ENCODE data around the gene CLSTN2. TPM values are rescaled to one million over a fixed set of nuclear protein-coding genes. Genes with fewer than 3 reads are reported as not detected.

CLSTN2 gene
- total RNA-seq, 1 donor from 2014 or later: 1.6 TPM

DNA sequence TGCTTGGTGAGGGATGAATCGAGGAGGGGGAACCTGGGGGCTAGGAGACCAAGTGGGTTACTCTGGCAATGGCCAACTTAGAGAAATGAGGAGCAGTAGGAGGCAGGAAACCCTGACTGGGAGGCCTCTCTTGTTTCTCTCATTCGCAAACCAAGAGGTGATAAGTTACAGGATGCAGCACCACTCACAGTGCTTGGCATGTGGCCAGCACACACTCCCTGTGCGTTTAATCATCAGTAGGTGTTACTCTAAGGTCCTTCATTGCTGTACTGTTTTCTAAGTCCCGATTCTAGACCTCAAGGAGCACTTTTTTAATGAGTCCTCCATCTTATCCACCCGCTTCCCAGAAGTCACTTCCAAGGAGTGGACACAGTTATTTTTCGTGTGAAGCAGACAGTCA, 428.8 kb downstream of the CLSTN2 start:
- no peak for DNase-seq (ENCODE audit: extremely low read depth, low read depth, low spot score)

GRCh38 chr3:140365872-140366697, 431.1 kb downstream of the CLSTN2 start:
- no peak for DNase-seq (ENCODE audit: extremely low read depth, low read depth, low spot score)

DNA sequence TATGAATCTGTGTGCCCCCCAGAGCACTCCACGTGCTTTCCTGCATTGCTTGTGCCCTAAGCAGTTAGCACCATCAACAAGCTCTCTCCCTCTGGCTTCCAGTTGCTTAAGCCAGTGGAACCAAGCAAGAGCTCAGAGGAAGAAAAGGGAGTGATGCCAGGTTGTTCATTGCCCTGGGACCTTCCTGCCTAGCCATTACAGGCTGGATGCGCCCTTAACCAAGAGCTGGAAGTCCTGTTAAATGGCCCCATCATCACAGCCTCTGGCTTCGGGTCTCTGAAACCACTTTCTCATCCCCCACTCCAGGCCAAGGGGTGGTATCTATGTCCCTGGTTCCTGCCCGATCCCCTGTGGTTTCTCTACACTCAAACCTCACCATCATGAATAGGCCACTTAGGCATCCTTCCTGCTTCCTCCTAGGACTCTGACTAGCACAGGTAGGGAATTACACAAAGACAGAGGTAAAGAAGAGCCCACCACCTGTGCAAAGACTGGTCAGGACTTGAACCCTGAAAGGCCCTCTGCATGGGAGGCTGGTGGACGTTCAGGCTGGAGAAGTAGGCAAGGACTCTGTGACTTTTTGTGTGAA, 433.3 kb downstream of the CLSTN2 start:
- DNase-seq (ENCODE audit: extremely low read depth, low read depth, low spot score): no peak

DNA sequence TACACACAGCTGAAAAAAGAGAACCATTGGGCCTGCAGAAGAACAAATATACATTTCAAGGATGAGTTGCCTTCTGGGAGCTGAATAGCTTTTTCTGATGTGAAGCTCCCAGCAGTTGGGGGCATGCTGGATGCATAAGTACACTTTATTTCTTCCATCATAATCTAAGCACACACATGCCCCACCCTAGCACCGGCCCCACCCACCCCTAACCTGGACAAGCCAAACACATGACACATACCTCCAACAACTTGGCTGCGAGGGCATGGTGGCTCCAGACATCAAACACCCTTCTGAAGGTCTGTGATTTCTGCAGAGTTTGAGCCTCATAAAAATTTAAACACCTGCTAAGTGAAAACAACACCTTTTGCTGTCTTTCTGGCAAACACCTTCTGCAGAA, 435.7 kb downstream of the CLSTN2 start:
- DNase-seq (ENCODE audit: extremely low read depth, low read depth, low spot score): no peak

- DNase-seq (ENCODE audit: extremely low read depth, low read depth, low spot score): no peak
These were observed 438.2 kb downstream of the CLSTN2 start for GRCh38 chr3:140373234-140373633.

- DNase-seq (ENCODE audit: extremely low read depth, low read depth, low spot score): no peak
These were observed 440.0 kb downstream of the CLSTN2 start for GRCh38 chr3:140375002-140375401.

DNA sequence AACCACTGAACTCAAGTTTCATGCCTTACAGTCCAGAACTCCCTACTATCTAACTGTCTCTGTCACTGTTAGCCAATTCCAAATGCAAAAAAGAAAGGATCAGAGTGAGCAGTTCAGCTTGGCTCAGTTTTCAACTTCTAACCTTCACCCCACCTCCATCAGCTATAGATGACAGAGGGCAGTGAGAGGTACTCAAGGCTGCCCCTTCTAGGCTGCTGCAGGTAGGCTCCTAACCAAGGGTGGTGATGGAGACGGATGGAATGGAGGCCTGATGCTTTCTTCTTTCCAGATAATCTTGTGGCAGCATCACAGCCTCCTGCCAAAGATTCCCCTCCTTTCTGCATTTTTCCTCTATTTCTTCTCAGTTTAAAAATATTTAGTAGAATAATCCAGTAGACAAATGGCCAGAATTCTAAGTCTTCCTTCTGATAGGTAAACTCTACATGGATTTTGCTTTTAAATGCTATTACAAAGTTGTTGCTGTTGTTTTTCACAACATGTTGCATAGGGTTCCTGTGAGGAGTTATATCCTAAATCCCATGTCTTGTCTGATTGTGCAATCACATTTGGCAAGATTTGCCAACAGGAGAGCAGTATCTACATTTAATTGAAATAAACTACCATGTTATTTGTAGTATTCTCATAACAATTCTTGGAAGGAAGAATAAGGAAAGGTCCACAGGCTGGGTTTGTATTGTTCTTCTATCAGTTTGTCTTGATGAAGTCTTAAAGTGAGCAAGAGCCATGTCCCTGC, 441.3 kb downstream of the CLSTN2 start:
- no peak for DNase-seq (ENCODE audit: extremely low read depth, low read depth, low spot score)

- DNase-seq (ENCODE audit: extremely low read depth, low read depth, low spot score): no peak
These were observed 442.7 kb downstream of the CLSTN2 start for GRCh38 chr3:140377644-140378043.

GRCh38 chr3:140378571-140379340, 443.8 kb downstream of the CLSTN2 start:
- DNase-seq (ENCODE audit: extremely low read depth, low read depth, low spot score): no peak

DNA sequence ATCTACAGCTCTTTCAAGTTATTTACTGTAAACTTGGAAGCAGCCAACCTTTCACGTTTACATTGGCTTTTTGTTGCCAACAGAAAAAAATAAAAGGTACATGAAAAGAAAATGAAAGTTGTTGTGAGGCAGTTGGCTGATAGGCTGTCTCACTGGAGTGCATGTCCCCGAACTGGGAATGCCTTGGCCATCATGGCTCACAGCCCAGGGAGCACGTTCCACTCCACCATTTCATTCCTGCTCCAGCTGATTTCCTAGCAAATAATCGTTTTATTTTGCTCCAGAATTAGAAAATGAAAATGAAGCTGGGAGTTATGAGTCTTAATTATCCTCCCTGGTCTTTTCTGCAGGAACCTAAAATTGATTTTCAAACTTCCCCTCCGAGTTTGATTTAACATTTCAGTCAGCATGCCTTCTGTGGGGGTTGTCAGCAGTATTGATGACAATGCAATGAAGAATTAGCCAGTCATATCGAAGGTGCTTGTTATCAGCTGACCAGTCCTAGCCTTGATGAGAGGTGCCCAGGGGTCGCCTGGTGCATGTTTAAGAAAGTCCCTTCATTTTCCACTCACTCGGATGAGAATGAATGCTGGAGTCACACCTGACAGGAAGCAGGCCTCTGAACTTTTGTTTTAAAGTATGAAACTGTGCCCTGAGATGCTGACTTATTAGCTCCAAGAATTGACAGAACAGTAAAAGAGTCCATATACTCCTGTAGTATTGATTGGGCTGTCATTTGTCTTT, 449.2 kb downstream of the CLSTN2 start:
- DNase-seq (ENCODE audit: extremely low read depth, low read depth, low spot score): no peak

DNA sequence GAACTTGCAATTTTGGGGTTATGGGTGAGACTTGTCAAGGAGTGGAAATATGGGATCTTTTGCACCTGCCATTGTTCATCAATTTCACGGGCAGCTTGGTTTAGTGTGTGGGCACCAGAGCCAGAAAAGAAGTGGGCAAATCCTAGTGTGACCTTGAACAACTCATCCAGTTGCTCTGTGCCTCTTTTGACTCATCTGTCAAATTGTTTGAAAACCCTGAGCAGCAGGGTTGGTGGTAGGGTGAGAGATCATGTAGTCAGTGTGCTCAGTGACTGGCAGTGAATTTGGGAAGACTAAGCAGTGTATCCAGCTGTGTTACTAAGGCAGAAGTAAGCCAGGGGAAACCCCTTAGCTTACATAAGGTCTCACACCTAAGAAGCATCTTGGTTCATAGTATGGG, 449.9 kb downstream of the CLSTN2 start:
- no peak for DNase-seq (ENCODE audit: extremely low read depth, low read depth, low spot score)

DNA sequence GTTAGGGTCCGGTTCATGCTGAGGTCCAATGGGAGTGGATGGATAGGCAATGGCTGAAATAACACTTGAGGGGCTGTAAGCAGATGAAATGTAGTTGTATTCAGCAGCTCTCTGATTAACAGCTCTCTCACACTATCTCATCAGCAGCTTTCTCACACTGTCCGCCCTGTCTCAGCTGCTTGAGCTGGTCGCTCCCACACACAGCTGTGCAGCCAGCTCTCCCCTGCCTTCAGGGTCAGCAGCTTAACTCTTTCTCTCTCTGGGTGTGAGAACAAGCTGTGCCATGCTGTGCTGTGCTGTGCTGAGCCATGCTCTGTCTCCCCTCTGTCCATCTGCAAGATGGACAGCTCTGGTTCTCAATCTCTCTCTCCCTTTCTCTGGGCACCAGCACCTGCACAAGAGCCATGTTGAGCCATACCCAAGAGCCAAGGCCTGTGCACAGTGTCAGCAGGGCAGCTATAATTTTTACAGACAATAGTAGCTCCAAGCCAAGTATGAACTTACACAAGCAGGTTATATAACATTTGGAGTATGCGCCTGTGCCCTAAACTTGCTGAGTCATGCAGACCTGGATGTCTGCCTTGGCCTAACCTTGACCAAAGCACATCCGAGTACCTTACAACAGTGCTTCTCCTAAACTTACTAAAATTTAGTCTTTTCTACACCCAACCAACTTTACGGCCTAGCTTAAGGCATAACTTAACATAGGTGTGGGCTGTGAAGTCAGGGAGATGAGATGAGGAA, 451.5 kb downstream of the CLSTN2 start:
- DNase-seq (ENCODE audit: extremely low read depth, low read depth, low spot score): no peak

DNA sequence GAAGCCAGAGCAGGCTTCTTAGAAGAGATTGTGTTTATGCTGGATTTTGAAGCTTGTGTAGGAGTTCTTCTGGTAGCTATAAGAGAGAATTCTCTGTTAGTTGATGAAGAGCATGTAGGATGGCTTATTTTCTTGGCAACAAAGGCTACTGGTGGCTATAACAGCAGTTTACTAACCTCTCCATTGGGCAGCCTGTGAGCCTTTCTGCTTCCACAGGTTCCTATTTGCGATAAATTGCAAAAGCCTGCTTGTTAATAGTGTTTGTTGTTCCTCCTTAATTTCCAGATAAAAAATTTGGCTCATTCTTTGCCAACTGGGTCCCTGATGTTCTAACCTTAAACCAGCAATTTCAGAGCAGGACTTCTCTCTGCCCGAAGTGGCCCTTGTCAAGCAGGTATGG, 452.3 kb downstream of the CLSTN2 start:
- no peak for DNase-seq (ENCODE audit: extremely low read depth, low read depth, low spot score)

- no peak for DNase-seq (ENCODE audit: extremely low read depth, low read depth, low spot score)
These were observed 453.4 kb downstream of the CLSTN2 start for GRCh38 chr3:140388202-140388922.

GRCh38 chr3:140391061-140391460, 456.1 kb downstream of the CLSTN2 start:
- DNase-seq (ENCODE audit: extremely low read depth, low read depth, low spot score): no peak

GRCh38 chr3:140394488-140395133, 459.6 kb downstream of the CLSTN2 start:
- DNase-seq (ENCODE audit: extremely low read depth, low read depth, low spot score): no peak

DNA sequence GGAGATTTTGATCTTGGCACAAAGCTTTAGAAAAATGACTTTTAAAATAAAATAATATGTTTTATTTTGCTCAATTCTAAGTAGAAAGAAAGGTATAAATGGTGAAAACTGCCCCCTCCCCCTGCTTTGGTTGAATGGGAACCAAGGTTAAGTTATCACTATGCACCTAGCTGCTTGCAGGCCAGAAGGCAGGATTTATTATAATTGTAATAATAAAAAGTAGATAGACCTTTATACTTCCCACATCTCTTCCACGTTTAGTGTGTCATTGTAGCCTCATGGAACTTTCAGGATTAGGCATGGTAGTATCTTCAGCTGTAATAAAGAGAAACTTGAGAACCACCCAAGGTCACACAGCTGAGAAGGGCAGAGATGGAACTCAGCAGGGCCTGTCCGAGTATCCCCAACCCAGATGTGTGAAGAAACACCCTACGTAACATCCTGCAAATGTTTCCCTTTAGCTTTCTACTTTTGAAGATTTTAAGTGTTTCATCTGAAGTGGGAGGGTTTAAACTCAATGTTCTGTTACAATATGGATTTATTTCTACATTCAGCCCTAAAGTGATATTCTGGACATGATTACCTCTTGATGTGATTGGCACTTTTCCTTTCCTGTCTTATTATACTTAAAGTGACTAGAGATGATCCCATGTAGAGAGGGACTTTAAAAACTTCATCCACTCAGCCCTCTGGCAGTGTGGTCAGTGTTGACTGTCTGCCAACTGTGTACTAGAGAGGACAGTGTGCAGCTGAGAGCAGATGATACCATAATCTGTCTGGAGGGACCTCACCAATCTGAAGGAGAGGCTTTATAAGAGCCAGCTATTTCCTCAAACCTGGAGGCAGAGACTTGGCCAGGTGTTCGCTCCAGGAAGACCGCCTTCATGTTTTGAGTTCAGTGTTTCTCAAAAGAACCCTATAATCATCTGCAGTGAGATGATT, 460.4 kb downstream of the CLSTN2 start:
- no peak for DNase-seq (ENCODE audit: extremely low read depth, low read depth, low spot score)
